HG03108 (cell line): ENCODE results near the gene DPPA5.
"Not testable (repeated sequence)": the region's sequence is repeated elsewhere in the genome, so short reads cannot be mapped to it uniquely, and the experiment has no call there.

ENCODE experiments used
- ATAC-seq: cut with Tn5 transposase; IDR thresholded peaks from one replicate; pipeline ENCODE4 v1.9.1; 2021; ENCODE audit warnings: moderate library complexity; ENCODE audit not compliant: unreplicated experiment

The DPPA5 gene

DNA sequence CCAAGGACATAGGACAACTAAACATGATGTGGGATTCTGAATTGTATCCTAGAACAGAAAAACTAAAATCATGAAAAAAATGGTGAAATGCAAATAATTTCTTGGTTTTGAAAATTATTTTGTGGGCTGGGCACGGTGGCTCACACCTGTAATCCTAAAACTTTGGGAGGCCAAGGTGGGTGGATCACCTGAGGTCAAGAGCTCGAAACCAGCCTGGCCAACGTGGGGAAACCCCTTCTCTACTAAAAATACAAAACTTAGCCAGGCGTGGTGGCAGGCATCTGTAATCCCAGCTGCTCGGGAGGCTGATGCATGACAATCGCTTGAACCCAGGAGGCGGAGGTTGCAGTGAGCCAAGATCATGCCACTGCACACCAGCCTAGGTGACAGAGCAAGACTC lies 50.3 kb downstream of the DPPA5 start:
- ATAC-seq, result not testable (repeated sequence)
